ENCODE measurements around the gene TSPYL6.

DNA sequence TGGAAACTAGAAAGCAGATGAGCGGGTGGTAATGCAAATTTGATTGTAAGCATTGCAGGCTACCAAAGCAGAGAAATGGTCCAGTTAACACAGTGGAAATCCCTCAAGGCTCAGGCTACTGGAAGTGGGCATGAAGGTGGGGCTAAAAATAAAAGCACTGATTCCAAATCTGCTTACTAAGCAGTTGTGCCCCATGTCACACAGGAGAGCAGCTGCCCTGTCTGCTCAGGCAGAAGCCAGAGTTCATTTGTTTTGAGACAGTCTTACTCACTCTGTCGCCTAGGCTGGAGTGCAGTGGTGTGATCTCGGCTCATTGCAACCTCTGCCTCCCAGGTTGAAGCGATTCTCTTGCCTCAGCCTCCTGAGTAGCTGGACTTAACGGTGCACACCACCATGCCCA is 42.5 kb upstream of the TSPYL6 start:
- TF ChIP-seq, protein P1, sequence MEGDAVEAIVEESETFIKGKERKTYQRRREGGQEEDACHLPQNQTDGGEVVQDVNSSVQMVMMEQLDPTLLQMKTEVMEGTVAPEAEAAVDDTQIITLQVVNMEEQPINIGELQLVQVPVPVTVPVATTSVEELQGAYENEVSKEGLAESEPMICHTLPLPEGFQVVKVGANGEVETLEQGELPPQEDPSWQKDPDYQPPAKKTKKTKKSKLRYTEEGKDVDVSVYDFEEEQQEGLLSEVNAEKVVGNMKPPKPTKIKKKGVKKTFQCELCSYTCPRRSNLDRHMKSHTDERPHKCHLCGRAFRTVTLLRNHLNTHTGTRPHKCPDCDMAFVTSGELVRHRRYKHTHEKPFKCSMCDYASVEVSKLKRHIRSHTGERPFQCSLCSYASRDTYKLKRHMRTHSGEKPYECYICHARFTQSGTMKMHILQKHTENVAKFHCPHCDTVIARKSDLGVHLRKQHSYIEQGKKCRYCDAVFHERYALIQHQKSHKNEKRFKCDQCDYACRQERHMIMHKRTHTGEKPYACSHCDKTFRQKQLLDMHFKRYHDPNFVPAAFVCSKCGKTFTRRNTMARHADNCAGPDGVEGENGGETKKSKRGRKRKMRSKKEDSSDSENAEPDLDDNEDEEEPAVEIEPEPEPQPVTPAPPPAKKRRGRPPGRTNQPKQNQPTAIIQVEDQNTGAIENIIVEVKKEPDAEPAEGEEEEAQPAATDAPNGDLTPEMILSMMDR (IDR thresholded peaks at IDR 0.05), result no peak
- no peak for TF ChIP-seq POLR2A (IDR thresholded peaks at IDR 0.05)
